DND-41 (cell line): ENCODE results near the gene RASL11B.

Experiments
- ATAC-seq: fragments of 200-7000 bp; cut with Tn5 transposase; 3 replicates; pipeline ENCODE4 v1.9.1; 2021; ENCODE audit warnings: low read depth; ENCODE audit not compliant: insufficient read depth
- DNase-seq: peaks from one replicate; pipeline ENCODE4 v3.0.0-alpha.2; 2020
- H2AFZ ChIP-seq: 2 replicates; pipeline ENCODE4 v1.6.0; 2012; ENCODE audit warnings: low read depth, low read length
- H3K27ac ChIP-seq: 2 replicates; pipeline ENCODE4 v1.5.1; 2012; ENCODE audit warnings: low read length, inconsistent platforms
- H3K27me3 ChIP-seq: fragments of 200-600 bp; sonication (generic); 2 replicates; pipeline ENCODE4 v1.6.0; 2012; ENCODE audit warnings: low read length, mild to moderate bottlenecking, inconsistent platforms; ENCODE audit not compliant: insufficient read depth, poor library complexity
- H3K36me3 ChIP-seq: 2 replicates; pipeline ENCODE4 v1.5.1; 2012; ENCODE audit warnings: low read length, inconsistent platforms; ENCODE audit not compliant: insufficient read depth
- H3K4me1 ChIP-seq: 2 replicates; pipeline ENCODE4 v1.5.1; 2012; ENCODE audit warnings: mild to moderate bottlenecking, low read length; ENCODE audit not compliant: insufficient read depth
- H3K4me2 ChIP-seq: 2 replicates; pipeline ENCODE4 v1.6.0; 2012; ENCODE audit warnings: mild to moderate bottlenecking, moderate library complexity, low read length, inconsistent platforms; ENCODE audit not compliant: insufficient read depth
- H3K4me3 ChIP-seq, 2 experiments: fragments of 200-600 bp in 1 of 2; shearing (Covaris generic) in 1 of 2; 2 replicates each; pipeline ENCODE4 v1.5.1; 2012 to 2016; ENCODE audit warnings: inconsistent platforms in 2 of 2, low read length in 2 of 2, mild to moderate bottlenecking in 2 of 2, low read depth in 1 of 2, moderate library complexity in 1 of 2
- H3K79me2 ChIP-seq: 2 replicates; pipeline ENCODE4 v1.6.0; 2012; ENCODE audit warnings: low read length, inconsistent platforms; ENCODE audit not compliant: insufficient read depth
- H3K9ac ChIP-seq: 2 replicates; pipeline ENCODE4 v1.6.0; 2012; ENCODE audit warnings: low read depth, mild to moderate bottlenecking, inconsistent platforms, low read length, moderate library complexity
- H3K9me3 ChIP-seq: 2 replicates; pipeline ENCODE4 v1.5.1; 2012; ENCODE audit warnings: low read length, moderate library complexity, mild to moderate bottlenecking, inconsistent platforms; ENCODE audit not compliant: insufficient read depth, severe bottlenecking
- H4K20me1 ChIP-seq: 2 replicates; pipeline ENCODE4 v1.6.0; 2012; ENCODE audit warnings: low read length; ENCODE audit not compliant: insufficient read depth
- CTCF ChIP-seq: IDR thresholded peaks from 2 replicates; pipeline ENCODE4 v1.5.1; 2012; ENCODE audit warnings: borderline replicate concordance, low read length, moderate library complexity, mild to moderate bottlenecking; ENCODE audit not compliant: poor library complexity, severe bottlenecking; ENCODE audit errors: extremely low read depth
- EZH2 ChIP-seq: IDR thresholded peaks from 3 replicates; pipeline ENCODE4 v1.6.1; 2012; ENCODE audit warnings: borderline replicate concordance, low read depth, mild to moderate bottlenecking, moderate library complexity, low read length, inconsistent platforms; ENCODE audit not compliant: severe bottlenecking

The RASL11B gene

GRCh38 chr4:52867163-52867562 is 5.0 kb downstream of the RASL11B start:
- Histone ChIP-seq H3K4me3 (no peak overlapping the region), H3K9ac (no peak overlapping the region), H3K27me3 (no peaks in the 10 kb centered on the region), H3K4me1 (no peaks in the 10 kb centered on the region), H2AFZ (no peak overlapping the region), H3K79me2 (no peaks in the 10 kb centered on the region), H3K4me2 (no peak overlapping the region), H4K20me1 (no peaks in the 10 kb centered on the region), H3K27ac (no peak overlapping the region), H3K9me3 (peaks cover 4% of the 10 kb centered on the region), H3K36me3 (no peaks in the 10 kb centered on the region)
- no peak for DNase-seq
- TF ChIP-seq CTCF (no peak), EZH2 (no peak)
- ATAC-seq: no peak

- no peaks in the 10 kb centered on the region for H3K9me3 ChIP-seq
- no peak overlapping the region for H3K4me2 ChIP-seq
- DNase-seq: no peak
- H3K79me2 ChIP-seq: no peaks in the 10 kb centered on the region
- no peak overlapping the region for H2AFZ ChIP-seq
- no peaks in the 10 kb centered on the region for H3K27me3 ChIP-seq
- H3K36me3 ChIP-seq: no peaks in the 10 kb centered on the region
- no peak overlapping the region for H3K4me3 ChIP-seq
- H3K9ac ChIP-seq: no peak overlapping the region
- no peak overlapping the region for H3K27ac ChIP-seq
- no peak for ATAC-seq
- no peaks in the 10 kb centered on the region for H3K4me1 ChIP-seq
- TF ChIP-seq EZH2 (no peak), CTCF (no peak)
- H4K20me1 ChIP-seq: no peaks in the 10 kb centered on the region
Observed at GRCh38 chr4:52868133-52868532, 6.0 kb downstream of the RASL11B start.

- no peaks in the 10 kb centered on the region for H3K27me3 ChIP-seq
- H3K9me3 ChIP-seq: no peaks in the 10 kb centered on the region
- H3K4me3 ChIP-seq: no peak overlapping the region
- no peak for ATAC-seq
- no peak for DNase-seq
- H2AFZ ChIP-seq: no peak overlapping the region
- H3K9ac ChIP-seq: no peak overlapping the region
- no peak overlapping the region for H3K27ac ChIP-seq
- no peak for TF ChIP-seq CTCF
- TF ChIP-seq EZH2: no peak
- H3K79me2 ChIP-seq: no peaks in the 10 kb centered on the region
- no peak overlapping the region for H3K4me2 ChIP-seq
- no peaks in the 10 kb centered on the region for H4K20me1 ChIP-seq
- H3K4me1 ChIP-seq: no peaks in the 10 kb centered on the region
- no peaks in the 10 kb centered on the region for H3K36me3 ChIP-seq
Observed at GRCh38 chr4:52869196-52869595, 7.1 kb downstream of the RASL11B start.

- H3K4me1 ChIP-seq: no peaks in the 10 kb centered on the region
- TF ChIP-seq EZH2: no peak
- no peak for TF ChIP-seq CTCF
- H4K20me1 ChIP-seq: no peaks in the 10 kb centered on the region
- no peaks in the 10 kb centered on the region for H3K9me3 ChIP-seq
- H3K36me3 ChIP-seq: no peaks in the 10 kb centered on the region
- no peak overlapping the region for H3K4me3 ChIP-seq
- no peak for ATAC-seq
- no peak for DNase-seq
- H3K79me2 ChIP-seq: no peaks in the 10 kb centered on the region
- H3K27me3 ChIP-seq: no peaks in the 10 kb centered on the region
- no peak overlapping the region for H2AFZ ChIP-seq
- H3K27ac ChIP-seq: no peak overlapping the region
- H3K4me2 ChIP-seq: no peak overlapping the region
- no peak overlapping the region for H3K9ac ChIP-seq
Observed at GRCh38 chr4:52869656-52870055, 7.5 kb downstream of the RASL11B start.
